Neural cell (in vitro differentiated cells): ENCODE results near the gene CRAMP1. TPM values are rescaled to one million over a fixed set of nuclear protein-coding genes. Genes with fewer than 3 reads are reported as not detected.

Experiments
- H2AFZ ChIP-seq: fragments of 200-600, 300-800 bp; sonication (generic), shearing (Covaris generic); 2 replicates; pipeline ENCODE4 v1.6.0; 2014; ENCODE audit warnings: low read depth, mild to moderate bottlenecking, antibody characterized with exemption, low read length, moderate library complexity
- H3F3A ChIP-seq: fragments of 200-600 bp; shearing (Covaris generic); 2 replicates; pipeline ENCODE4 v1.6.1; 2016; ENCODE audit warnings: mild to moderate bottlenecking, moderate library complexity, mixed read lengths, antibody characterized with exemption, low read length; ENCODE audit not compliant: insufficient read depth, poor library complexity, severe bottlenecking
- H3K27ac ChIP-seq: fragments of 200-600, 300-800 bp; sonication (generic), shearing (Covaris generic); 2 replicates; pipeline ENCODE4 v1.5.1; 2014; ENCODE audit warnings: mild to moderate bottlenecking, low read length, moderate library complexity
- H3K27me3 ChIP-seq: fragments of 300-800, 200-600 bp; sonication (generic), shearing (Covaris generic); 2 replicates; pipeline ENCODE4 v1.6.0; 2014; ENCODE audit warnings: mild to moderate bottlenecking, low read depth, low read length, moderate library complexity; ENCODE audit not compliant: insufficient read depth
- H3K36me3 ChIP-seq: fragments of 300-800, 200-600 bp; sonication (generic), shearing (Covaris generic); 2 replicates; pipeline ENCODE4 v1.5.1; 2014; ENCODE audit warnings: mild to moderate bottlenecking, antibody characterized with exemption, low read length, moderate library complexity; ENCODE audit not compliant: insufficient read depth
- H3K4me2 ChIP-seq: fragments of 300-800, 200-600 bp; sonication (generic), shearing (Covaris generic); 2 replicates; pipeline ENCODE4 v1.6.0; 2014; ENCODE audit warnings: mild to moderate bottlenecking, low read length
- H3K4me3 ChIP-seq: fragments of 300-800, 200-600 bp; sonication (generic), shearing (Covaris generic); 2 replicates; pipeline ENCODE4 v1.5.1; 2014; ENCODE audit warnings: mild to moderate bottlenecking, low read length, moderate library complexity
- H3K79me2 ChIP-seq: fragments of 200-600 bp; shearing (Covaris generic); replicated peaks from 2 replicates; pipeline ENCODE4 v1.6.0; 2014; ENCODE audit warnings: mild to moderate bottlenecking, low read length, moderate library complexity; ENCODE audit not compliant: insufficient read depth
- H3K9ac ChIP-seq: fragments of 300-800, 200-600 bp; sonication (generic), shearing (Covaris generic); 2 replicates; pipeline ENCODE4 v1.6.1; 2016; ENCODE audit warnings: mild to moderate bottlenecking, low read length, mixed read lengths
- H3K9me2 ChIP-seq: fragments of 200-600 bp; shearing (Covaris generic); 2 replicates; pipeline ENCODE4 v1.6.1; 2016; ENCODE audit warnings: mild to moderate bottlenecking, low read length, mixed read lengths; ENCODE audit not compliant: insufficient read depth
- H3K9me3 ChIP-seq: fragments of 200-600, 300-800 bp; sonication (generic), shearing (Covaris generic); 2 replicates; pipeline ENCODE4 v1.6.1; 2016; ENCODE audit warnings: mild to moderate bottlenecking, mixed run types, low read length, moderate library complexity, mixed read lengths
- H4K20me1 ChIP-seq: fragments of 200-600 bp; shearing (Covaris generic); 2 replicates; pipeline ENCODE4 v1.6.1; 2016; ENCODE audit warnings: mild to moderate bottlenecking, mixed run types; ENCODE audit not compliant: insufficient read depth
- EP300 ChIP-seq: fragments of 450-650 bp; conservative IDR thresholded peaks from 2 replicates; pipeline ENCODE4 v1.6.1; 2014; ENCODE audit warnings: antibody characterized with exemption, mild to moderate bottlenecking, moderate library complexity; ENCODE audit not compliant: poor library complexity, severe bottlenecking
- EZH2 ChIP-seq: fragments of 200-600, 300-800 bp; shearing (Covaris generic), sonication (generic); IDR thresholded peaks from 2 replicates; pipeline ENCODE4 v1.6.1; 2014; ENCODE audit warnings: antibody characterized with exemption, low read length, borderline replicate concordance, mild to moderate bottlenecking; ENCODE audit not compliant: insufficient read depth, poor library complexity, severe bottlenecking
- MXI1 ChIP-seq: fragments of 450-650 bp; conservative IDR thresholded peaks from 2 replicates; pipeline ENCODE4 v1.6.1; 2014; ENCODE audit warnings: antibody characterized with exemption, mild to moderate bottlenecking; ENCODE audit not compliant: poor library complexity, severe bottlenecking
- POLR2AphosphoS5 ChIP-seq: IDR thresholded peaks from 2 replicates; pipeline ENCODE4 v1.6.1; 2012
- RAD21 ChIP-seq: fragments of 450-650 bp; conservative IDR thresholded peaks from 2 replicates; pipeline ENCODE4 v1.6.1; 2014; ENCODE audit warnings: antibody characterized with exemption, mild to moderate bottlenecking, moderate library complexity
- SMC3 ChIP-seq: fragments of 450-650 bp; conservative IDR thresholded peaks from 2 replicates; pipeline ENCODE4 v1.6.1; 2014; ENCODE audit warnings: antibody characterized with exemption, mild to moderate bottlenecking, moderate library complexity; ENCODE audit not compliant: poor library complexity
- TAF1 ChIP-seq: IDR thresholded peaks from 2 replicates; pipeline ENCODE4 v1.6.1; 2012; ENCODE audit warnings: low read depth
- polyA plus RNA-seq: library from polyadenylated mRNA; depleted of rRNA; stranded (reverse); fragments of >200 nt; gene quantifications from 2 replicates; pipeline ENCODE4 v1.2.3, GENCODE V29; 2014
- TF ChIP-seq, protein P1 (sequence below): IDR thresholded peaks from 2 replicates; pipeline ENCODE4 v1.6.1; 2012; ENCODE audit warnings: borderline replicate concordance
- TF ChIP-seq, protein P2 (sequence below): fragments of 450-650 bp; IDR thresholded peaks from 2 replicates; pipeline ENCODE4 v1.5.1; 2014; ENCODE audit warnings: antibody characterized with exemption, mild to moderate bottlenecking, moderate library complexity; ENCODE audit not compliant: poor library complexity, severe bottlenecking

The CRAMP1 gene
- polyA plus RNA-seq, 1 donor from 2014 or later, result 11.1 TPM

DNA sequence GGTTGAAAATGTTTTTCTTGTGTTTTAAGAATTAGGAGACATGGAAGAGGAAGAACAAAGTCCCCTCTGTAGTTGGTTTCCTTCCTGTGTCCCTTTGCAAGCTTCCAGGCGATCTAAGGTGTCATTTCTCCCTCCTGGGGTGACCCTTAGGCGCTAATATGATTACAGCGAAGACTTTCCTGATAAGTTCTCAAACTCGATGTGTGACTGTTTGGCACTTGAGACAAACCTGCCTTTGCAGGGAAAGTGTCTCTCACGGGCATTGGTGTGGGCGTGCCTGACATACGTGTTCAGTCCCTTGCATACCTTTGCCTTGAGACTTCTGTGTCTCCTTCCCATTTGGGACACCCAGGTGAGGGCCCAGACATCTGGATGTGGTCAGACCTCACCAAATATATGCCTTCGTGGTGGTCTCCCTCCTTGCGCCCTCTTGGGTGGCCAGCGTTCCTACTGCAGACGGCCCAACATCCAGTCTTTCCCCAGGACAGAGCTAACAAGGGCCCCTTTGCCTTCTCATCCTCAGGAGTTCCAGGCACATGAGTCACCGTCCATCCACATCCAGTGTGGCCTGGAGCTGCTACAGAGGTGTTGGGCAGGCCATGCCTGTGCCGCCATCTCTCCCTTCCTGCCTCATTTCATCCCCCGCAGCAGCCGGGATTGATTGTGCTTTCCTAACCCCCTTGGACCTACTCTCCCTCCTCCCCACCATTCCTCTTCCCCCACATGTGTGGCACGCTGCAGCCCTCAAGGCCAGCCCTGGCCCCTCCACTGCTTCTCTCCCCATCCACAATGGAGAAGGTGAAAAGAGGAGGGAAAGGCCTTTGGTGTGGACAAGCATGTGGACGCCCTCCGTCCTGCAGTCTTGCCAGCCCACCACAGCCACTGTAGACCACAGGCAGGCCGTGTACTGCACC lies 62.8 kb downstream of the CRAMP1 start:
- no peak for TF ChIP-seq TAF1
- TF ChIP-seq EZH2, result no peak
- TF ChIP-seq EP300, result no peak
- Histone ChIP-seq H3K27ac (no peak overlapping the region), H3K79me2 (peaks cover 14% of the 10 kb centered on the region), H3K9me2 (no peaks in the 10 kb centered on the region), H3K36me3 (no peaks in the 10 kb centered on the region), H3F3A (no peaks in the 10 kb centered on the region), H3K9ac (no peak overlapping the region), H4K20me1 (no peaks in the 10 kb centered on the region), H3K4me2 (no peak overlapping the region), H3K4me3 (no peak overlapping the region), H2AFZ (no peak overlapping the region), H3K9me3 (no peaks in the 10 kb centered on the region), H3K27me3 (no peaks in the 10 kb centered on the region)

DNA sequence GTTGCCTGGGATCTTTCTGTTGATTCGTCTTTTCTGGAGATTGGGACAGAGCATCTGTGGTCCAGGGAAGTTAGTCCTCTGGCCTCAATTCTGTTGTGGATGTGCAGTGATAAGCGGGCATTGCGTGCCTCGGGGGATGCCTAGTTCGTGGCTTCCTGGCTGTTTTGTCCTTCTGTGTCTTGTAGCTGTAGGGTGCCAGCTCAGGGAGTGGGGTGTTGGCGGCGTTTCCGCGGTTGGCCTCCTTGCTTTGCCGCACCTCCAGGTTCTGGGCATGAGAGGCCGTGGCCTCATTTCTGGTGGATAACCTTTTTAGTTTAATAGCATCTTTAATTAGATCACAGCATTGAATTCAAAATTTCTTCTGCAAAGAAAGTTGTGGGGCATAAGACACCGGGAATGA lies 64.5 kb downstream of the CRAMP1 start:
- no peak overlapping the region for H3K4me3 ChIP-seq
- no peaks in the 10 kb centered on the region for H3K36me3 ChIP-seq
- no peaks in the 10 kb centered on the region for H3K9me2 ChIP-seq
- H3K9ac ChIP-seq, result no peak overlapping the region
- no peak overlapping the region for H2AFZ ChIP-seq
- no peaks in the 10 kb centered on the region for H4K20me1 ChIP-seq
- TF ChIP-seq, protein P1, sequence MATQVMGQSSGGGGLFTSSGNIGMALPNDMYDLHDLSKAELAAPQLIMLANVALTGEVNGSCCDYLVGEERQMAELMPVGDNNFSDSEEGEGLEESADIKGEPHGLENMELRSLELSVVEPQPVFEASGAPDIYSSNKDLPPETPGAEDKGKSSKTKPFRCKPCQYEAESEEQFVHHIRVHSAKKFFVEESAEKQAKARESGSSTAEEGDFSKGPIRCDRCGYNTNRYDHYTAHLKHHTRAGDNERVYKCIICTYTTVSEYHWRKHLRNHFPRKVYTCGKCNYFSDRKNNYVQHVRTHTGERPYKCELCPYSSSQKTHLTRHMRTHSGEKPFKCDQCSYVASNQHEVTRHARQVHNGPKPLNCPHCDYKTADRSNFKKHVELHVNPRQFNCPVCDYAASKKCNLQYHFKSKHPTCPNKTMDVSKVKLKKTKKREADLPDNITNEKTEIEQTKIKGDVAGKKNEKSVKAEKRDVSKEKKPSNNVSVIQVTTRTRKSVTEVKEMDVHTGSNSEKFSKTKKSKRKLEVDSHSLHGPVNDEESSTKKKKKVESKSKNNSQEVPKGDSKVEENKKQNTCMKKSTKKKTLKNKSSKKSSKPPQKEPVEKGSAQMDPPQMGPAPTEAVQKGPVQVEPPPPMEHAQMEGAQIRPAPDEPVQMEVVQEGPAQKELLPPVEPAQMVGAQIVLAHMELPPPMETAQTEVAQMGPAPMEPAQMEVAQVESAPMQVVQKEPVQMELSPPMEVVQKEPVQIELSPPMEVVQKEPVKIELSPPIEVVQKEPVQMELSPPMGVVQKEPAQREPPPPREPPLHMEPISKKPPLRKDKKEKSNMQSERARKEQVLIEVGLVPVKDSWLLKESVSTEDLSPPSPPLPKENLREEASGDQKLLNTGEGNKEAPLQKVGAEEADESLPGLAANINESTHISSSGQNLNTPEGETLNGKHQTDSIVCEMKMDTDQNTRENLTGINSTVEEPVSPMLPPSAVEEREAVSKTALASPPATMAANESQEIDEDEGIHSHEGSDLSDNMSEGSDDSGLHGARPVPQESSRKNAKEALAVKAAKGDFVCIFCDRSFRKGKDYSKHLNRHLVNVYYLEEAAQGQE, result no peak
- TF ChIP-seq EP300 (no peak), EZH2 (no peak), RAD21 (no peak), POLR2AphosphoS5 (no peak), TAF1 (no peak), SMC3 (no peak), MXI1 (no peak)
- TF ChIP-seq, protein P2, sequence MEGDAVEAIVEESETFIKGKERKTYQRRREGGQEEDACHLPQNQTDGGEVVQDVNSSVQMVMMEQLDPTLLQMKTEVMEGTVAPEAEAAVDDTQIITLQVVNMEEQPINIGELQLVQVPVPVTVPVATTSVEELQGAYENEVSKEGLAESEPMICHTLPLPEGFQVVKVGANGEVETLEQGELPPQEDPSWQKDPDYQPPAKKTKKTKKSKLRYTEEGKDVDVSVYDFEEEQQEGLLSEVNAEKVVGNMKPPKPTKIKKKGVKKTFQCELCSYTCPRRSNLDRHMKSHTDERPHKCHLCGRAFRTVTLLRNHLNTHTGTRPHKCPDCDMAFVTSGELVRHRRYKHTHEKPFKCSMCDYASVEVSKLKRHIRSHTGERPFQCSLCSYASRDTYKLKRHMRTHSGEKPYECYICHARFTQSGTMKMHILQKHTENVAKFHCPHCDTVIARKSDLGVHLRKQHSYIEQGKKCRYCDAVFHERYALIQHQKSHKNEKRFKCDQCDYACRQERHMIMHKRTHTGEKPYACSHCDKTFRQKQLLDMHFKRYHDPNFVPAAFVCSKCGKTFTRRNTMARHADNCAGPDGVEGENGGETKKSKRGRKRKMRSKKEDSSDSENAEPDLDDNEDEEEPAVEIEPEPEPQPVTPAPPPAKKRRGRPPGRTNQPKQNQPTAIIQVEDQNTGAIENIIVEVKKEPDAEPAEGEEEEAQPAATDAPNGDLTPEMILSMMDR, result no peak
- no peaks in the 10 kb centered on the region for H3K27me3 ChIP-seq
- peaks cover 28% of the 10 kb centered on the region for H3K79me2 ChIP-seq
- H3K4me2 ChIP-seq, result no peak overlapping the region
- H3F3A ChIP-seq, result no peaks in the 10 kb centered on the region
- no peaks in the 10 kb centered on the region for H3K9me3 ChIP-seq
- H3K27ac ChIP-seq, result no peak overlapping the region
